HG02973 (cell line): Measurements from ENCODE around the gene FILIP1L.
A peak's percentile ranks its signal among the peaks of the same experiment; 100 is the strongest.

Experiments
- ATAC-seq: cut with Tn5 transposase; IDR thresholded peaks from one replicate; pipeline ENCODE4 v1.9.1; 2021; ENCODE audit warnings: moderate library complexity; ENCODE audit not compliant: unreplicated experiment

FILIP1L gene

GRCh38 chr3:99900248-99900647 lies 214.1 kb downstream of the FILIP1L start:
- ATAC-seq, result no peak

- ATAC-seq, result no peak
Observed at GRCh38 chr3:99899603-99900002, 214.7 kb downstream of the FILIP1L start.

GRCh38 chr3:99896482-99896881 lies 217.8 kb downstream of the FILIP1L start:
- ATAC-seq, result no peak

GRCh38 chr3:99895703-99896441 lies 218.4 kb downstream of the FILIP1L start:
- ATAC-seq, result no peak

DNA sequence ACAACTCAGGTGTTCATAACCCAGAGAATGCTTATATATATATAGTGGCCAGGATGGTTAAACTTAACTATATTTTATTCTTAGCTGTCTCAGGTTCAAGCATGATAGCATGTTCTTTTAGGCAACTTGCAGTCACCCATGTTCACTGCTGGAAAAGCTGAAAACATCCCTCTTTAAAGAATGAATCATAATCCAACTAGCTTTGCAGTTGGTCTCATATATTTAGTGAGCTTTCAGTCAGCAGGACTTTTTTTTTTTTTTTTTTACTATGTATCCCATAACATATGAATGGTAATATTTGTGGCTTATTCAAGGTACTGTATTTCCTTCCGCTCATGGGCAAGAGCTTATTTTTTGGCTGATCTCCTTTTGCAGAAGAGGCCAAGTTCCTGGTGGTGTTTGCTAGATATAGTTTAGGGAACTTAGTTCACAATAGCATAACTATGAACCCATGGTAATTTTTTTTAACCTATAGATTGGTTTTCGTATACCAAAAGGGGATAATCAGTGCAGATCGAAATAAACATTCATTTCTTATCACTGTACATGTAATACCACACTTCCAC lies 219.1 kb downstream of the FILIP1L start:
- ATAC-seq, result no peak

- ATAC-seq, result no peak
Observed at GRCh38 chr3:99892332-99892731, 222.0 kb downstream of the FILIP1L start.

DNA sequence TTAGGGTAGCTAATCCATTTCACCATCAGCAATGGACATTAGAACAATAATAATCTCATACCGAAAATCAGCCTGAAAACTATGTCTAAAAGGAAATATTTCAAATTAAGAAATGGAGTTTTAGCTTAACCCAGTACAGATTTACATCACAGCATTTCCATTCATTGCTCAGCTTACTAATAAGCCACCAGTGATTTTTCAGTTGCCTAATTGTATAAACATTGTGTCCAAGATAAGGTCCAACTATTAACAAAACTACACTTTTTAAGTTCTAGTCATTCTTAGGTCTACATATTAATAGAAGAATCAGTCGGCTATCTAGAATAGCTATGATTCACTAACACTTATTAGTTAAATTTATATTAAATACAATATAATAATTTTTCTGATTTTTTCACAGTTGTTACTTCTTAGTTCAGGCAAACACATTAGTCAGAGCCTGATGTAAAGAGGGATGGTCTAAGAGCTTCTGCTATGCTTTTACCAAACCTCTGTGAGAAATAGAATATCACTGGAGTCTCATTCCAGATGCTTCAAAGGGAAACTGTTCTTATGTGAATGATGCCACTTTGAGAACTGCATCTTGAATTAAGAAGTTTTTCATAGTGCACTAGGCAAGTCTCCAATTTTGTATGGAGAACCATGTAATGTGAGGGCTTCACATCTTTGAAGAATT lies 222.6 kb downstream of the FILIP1L start:
- no peak for ATAC-seq

DNA sequence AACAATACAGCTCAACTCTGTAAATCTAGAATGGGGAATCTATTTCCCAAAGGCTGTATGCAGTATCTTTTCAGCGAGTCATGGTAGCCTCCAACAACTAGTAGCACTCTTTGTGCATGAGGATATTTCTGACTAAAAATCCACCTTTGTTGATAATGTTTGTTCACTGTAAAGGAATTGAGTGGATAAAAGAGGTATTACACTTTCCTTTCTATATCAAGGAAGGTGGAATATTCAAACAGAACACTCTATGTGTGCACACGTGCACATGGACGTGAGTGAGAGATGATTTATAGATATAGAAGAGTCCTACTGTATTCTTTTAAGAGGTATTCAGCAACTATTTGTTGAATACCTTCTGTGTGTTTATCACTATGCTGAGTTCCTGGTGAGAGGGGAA lies 228.4 kb downstream of the FILIP1L start:
- no peak for ATAC-seq

DNA sequence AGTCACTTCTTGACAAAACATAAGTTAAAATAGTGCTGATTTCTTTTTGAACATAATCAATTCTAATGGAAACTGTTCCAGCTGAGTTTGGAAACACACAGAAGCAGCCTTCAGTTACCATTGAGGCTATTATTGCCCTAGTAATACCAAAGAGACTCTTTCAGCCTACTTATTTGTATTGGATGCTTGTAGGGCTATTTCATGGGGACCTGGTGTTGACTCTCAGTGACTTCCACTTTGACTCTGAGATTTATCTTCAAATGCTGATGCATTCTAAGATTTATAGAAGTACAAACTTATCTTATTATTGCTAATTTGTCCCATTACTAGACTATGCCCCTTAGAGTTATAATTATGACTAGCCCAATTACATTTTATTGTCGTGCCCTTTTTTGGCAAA lies 229.2 kb downstream of the FILIP1L start:
- no peak for ATAC-seq

DNA sequence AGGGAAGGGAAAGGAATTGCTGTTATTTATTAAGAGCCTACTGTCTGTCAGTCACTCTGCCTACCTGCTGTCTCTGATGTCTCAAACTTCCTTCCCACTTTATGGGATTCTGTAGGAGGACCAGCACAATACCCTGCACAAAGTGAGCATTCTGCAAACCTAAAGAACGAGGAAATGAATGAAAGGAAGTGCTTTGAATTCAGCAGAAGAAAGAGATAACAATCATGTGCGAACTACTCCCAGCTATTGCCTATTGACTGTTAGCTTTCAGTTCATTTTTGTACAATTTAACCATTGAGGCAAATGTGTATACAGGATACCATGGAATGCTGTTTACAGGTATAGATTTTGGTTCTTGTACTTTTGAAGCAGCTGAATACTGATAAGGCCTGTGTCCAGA lies 229.8 kb downstream of the FILIP1L start:
- no peak for ATAC-seq

DNA sequence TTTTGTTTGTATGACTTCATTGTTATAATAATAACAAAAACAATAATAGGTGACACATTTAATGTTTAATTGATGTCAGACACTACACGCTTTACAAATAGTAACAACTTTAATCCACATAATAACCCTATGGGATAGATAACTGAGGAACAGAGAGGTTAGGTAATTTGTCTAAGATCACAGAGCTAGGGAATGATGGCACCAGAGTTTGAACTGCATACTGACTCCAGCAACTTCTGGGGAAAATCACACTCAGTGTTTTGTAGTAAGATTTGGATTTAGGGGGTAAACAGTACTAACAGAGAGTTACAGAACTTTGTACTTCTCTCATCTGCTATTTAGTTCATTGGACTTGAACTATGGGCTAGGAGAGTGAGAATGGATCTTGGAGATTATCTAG lies 230.6 kb downstream of the FILIP1L start:
- no peak for ATAC-seq

GRCh38 chr3:99883138-99883461 lies 231.2 kb downstream of the FILIP1L start:
- no peak for ATAC-seq

DNA sequence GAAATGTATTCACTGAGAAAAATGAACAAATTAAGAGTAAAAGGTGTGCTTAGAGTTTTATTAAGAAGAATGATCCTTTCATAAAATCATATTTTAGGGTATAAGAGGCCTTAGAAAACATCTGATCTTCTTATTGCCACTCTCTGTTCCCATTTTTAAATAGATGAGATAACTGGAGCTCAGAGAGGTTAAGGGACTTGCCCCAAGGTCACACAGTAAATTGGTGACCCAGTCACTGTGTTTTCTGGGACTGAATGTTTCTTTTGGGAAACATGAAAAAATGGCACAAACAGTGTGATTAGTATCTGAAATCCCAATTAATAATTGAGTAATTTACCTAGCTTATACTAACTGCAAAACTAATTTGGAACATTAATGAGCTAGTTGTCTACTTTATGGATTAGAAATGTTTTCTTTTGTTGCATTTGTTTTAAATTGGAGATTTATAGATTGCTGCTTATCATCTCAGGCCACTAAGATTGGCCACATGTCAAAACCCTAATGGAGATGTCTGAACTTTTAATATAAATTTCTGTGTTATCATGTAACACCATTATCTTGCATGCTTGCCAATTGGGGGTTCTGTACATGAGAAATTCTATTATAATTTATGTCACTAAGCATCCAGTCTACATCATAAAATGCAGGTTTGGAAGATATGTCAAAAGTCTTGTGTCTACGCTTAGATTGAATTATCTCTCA lies 231.7 kb downstream of the FILIP1L start:
- ATAC-seq, result no peak

GRCh38 chr3:99881121-99881524 lies 233.2 kb downstream of the FILIP1L start:
- no peak for ATAC-seq

GRCh38 chr3:99879275-99879674 lies 235.0 kb downstream of the FILIP1L start:
- ATAC-seq, result no peak

- ATAC-seq, result peak; percentile 55
Observed at GRCh38 chr3:99878005-99878404, 236.3 kb downstream of the FILIP1L start.

DNA sequence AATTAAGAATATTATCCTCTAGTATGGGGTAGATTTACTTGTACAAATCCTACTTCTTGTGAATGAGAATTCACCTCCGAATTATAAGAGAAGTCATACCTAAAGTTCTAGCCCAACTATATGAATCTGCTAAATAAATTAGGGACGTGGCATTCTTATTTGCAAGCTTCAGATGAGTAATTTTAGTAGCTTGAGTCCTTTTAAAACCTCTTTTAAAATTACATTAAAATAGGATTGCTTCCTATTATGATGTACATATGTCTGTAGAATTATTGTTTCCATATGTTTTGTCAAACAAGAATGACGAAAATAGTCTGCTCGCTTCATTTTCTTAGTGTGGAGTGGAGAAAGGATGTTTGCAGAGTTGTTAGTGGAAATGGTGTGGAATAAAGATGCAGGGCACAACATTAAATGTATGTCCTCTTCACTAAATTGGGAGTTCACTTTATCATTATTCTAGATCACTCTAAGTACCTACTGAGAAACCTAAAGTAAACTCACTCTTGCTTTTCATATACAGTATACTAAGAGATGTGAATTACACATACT lies 237.2 kb downstream of the FILIP1L start:
- no peak for ATAC-seq

DNA sequence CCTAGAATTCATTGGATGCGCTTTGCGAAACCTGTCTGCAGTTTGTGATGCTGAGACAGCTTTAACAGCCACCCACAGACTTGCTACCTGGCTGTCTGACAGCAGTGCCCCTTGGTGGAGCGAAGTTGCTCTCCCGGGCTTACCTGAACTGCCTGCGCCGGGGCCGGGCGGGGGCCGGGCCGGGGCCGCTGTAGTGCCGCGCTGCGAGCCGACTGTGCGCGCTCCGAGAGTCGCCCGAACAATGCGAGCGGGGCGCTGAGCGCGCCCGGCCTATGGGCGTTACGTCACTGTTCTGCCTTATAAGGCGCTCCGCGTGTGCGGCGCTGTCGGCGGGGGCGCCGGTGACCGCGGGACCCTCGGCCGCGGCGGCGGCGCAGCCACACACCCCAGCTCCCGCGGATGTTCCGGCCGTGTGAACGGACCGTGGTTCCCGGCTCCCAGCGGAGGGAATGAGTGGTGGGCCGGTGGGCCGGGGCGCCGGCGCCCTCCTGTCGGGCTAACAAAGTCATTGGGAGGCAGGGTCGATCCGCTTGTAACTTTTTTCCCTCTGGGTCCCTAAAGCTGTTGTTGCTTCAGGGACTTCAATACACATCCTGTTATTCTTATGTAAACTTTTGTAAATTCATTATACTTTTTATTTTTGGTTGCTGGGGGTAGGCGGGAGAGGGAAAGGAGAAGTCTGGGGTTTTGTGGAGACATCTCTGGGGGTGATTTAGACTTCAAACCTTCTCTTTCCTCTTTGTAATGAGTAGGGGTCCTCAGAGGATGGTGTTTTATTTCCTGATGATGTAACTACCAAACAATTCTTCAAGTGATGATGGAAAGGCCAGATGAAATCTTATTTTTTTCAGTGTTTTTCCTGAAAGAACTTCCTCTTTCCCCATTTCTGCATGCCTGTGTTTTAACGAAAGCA lies 238.1 kb downstream of the FILIP1L start:
- peak; percentile 84 for ATAC-seq

- ATAC-seq, result no peak
Observed at GRCh38 chr3:99875581-99875928, 238.7 kb downstream of the FILIP1L start.

- ATAC-seq, result no peak
Observed at GRCh38 chr3:99874237-99875002, 239.9 kb downstream of the FILIP1L start.
